Loucy (cell line): ENCODE data around the gene IMPG1.

Source experiments
- H2AFZ ChIP-seq: fragments of 200-600 bp; sonication (generic); 2 replicates; pipeline ENCODE4 v1.6.0; 2016; ENCODE audit warnings: antibody characterized with exemption, mild to moderate bottlenecking, low read length, moderate library complexity
- H3F3A ChIP-seq: fragments of 200-600 bp; 2 replicates; pipeline ENCODE4 v1.6.0; 2016; ENCODE audit warnings: antibody characterized with exemption, low read depth, mild to moderate bottlenecking
- H3K27me3 ChIP-seq: fragments of 200-600 bp; sonication (generic); 2 replicates; pipeline ENCODE4 v1.6.1; 2014; ENCODE audit warnings: low read length, mild to moderate bottlenecking; ENCODE audit not compliant: insufficient read depth, poor library complexity, severe bottlenecking
- H3K36me3 ChIP-seq: fragments of 200-600 bp; sonication (generic); 2 replicates; pipeline ENCODE4 v1.6.1; 2016; ENCODE audit warnings: low read length; ENCODE audit not compliant: insufficient read depth
- H3K4me1 ChIP-seq: fragments of 200-600 bp; sonication (generic); 2 replicates; pipeline ENCODE4 v1.5.1; 2014; ENCODE audit warnings: low read length, mild to moderate bottlenecking; ENCODE audit not compliant: insufficient read depth, poor library complexity, severe bottlenecking
- H3K4me2 ChIP-seq: fragments of 200-600 bp; sonication (generic); 2 replicates; pipeline ENCODE4 v1.6.0; 2014; ENCODE audit warnings: antibody characterized with exemption, low read length, low read depth, mild to moderate bottlenecking; ENCODE audit not compliant: poor library complexity, severe bottlenecking
- H3K4me3 ChIP-seq: fragments of 200-600 bp; sonication (generic); 2 replicates; pipeline ENCODE4 v1.5.1; 2014; ENCODE audit warnings: low read length, mild to moderate bottlenecking, mixed read lengths; ENCODE audit not compliant: poor library complexity, severe bottlenecking
- H3K79me2 ChIP-seq: fragments of 200-600 bp; sonication (generic); 2 replicates; pipeline ENCODE4 v1.6.1; 2014; ENCODE audit warnings: low read length; ENCODE audit not compliant: insufficient read depth
- H3K9ac ChIP-seq: fragments of 200-600 bp; sonication (generic); 2 replicates; pipeline ENCODE4 v1.6.0; 2014; ENCODE audit warnings: mild to moderate bottlenecking, low read depth, low read length, moderate library complexity; ENCODE audit not compliant: poor library complexity, severe bottlenecking
- H3K9me2 ChIP-seq: fragments of 200-600 bp; sonication (generic); replicated peaks from 2 replicates; pipeline ENCODE4 v1.6.1; 2016; ENCODE audit warnings: low read depth, low read length, mixed read lengths
- H3K9me3 ChIP-seq: fragments of 200-600 bp; sonication (generic); 2 replicates; pipeline ENCODE4 v1.6.1; 2014; ENCODE audit warnings: mild to moderate bottlenecking, antibody characterized with exemption, low read length, low read depth; ENCODE audit not compliant: insufficient read depth
- H4K20me1 ChIP-seq: fragments of 200-600 bp; sonication (generic); 2 replicates; pipeline ENCODE4 v1.6.0; 2014; ENCODE audit warnings: antibody characterized with exemption, low read length, mild to moderate bottlenecking; ENCODE audit not compliant: insufficient read depth, poor library complexity, severe bottlenecking
- EZH2phosphoT487 ChIP-seq: fragments of 200-600 bp; IDR thresholded peaks from 2 replicates; pipeline ENCODE4 v1.6.1; 2018; ENCODE audit warnings: antibody characterized with exemption, mild to moderate bottlenecking, moderate library complexity, borderline replicate concordance
- TF ChIP-seq, protein P1 (sequence below): fragments of 200-600 bp; sonication (generic); conservative IDR thresholded peaks from 2 replicates; pipeline ENCODE4 v1.5.1; 2014; ENCODE audit warnings: mild to moderate bottlenecking, antibody characterized with exemption, low read length

Gene IMPG1

DNA sequence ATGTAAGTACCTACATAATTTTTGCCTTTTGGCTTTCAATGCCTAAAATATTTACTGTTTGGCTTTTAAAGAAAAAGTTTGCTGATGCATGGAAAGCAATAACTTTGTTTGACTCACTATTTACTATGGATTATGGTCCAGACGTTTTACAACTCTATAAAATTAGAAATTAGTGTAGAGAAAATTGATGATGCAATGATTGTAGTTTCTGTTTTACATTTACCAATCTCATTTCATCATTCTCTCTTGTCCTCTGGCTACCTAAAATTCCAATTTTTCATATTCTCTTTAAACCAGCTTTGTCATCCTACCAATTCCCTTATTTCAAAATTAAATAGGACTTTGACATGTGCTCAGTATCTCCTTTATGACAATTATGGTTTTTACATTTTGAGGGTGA, 131.0 kb downstream of the IMPG1 start:
- TF ChIP-seq, protein P1, sequence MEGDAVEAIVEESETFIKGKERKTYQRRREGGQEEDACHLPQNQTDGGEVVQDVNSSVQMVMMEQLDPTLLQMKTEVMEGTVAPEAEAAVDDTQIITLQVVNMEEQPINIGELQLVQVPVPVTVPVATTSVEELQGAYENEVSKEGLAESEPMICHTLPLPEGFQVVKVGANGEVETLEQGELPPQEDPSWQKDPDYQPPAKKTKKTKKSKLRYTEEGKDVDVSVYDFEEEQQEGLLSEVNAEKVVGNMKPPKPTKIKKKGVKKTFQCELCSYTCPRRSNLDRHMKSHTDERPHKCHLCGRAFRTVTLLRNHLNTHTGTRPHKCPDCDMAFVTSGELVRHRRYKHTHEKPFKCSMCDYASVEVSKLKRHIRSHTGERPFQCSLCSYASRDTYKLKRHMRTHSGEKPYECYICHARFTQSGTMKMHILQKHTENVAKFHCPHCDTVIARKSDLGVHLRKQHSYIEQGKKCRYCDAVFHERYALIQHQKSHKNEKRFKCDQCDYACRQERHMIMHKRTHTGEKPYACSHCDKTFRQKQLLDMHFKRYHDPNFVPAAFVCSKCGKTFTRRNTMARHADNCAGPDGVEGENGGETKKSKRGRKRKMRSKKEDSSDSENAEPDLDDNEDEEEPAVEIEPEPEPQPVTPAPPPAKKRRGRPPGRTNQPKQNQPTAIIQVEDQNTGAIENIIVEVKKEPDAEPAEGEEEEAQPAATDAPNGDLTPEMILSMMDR = no peak
- no peak for TF ChIP-seq EZH2phosphoT487
- Histone ChIP-seq H3F3A (no peaks in the 10 kb centered on the region), H3K27me3 (no peaks in the 10 kb centered on the region)

DNA sequence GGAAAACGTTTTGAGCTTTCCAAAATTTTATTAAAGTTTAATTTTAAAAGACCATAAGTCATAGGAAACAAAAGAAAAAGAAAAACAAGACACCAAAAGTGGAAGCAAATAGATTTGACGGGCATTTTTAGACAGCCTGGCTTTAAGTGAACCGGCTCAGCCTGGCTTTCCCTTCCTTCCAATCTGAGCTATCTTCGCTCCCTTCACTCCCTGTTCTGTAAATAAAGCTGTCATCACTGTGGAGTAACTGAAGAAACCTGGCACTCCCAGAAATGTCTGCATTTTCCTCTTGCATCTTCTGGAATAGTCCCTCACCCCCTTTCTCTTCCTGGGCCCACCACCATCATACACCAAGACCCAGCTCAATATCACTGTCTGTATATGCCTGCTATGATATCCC, 131.9 kb downstream of the IMPG1 start:
- Histone ChIP-seq H3K9ac (no peak overlapping the region), H3K4me2 (no peak overlapping the region), H2AFZ (no peak overlapping the region), H3K4me1 (no peaks in the 10 kb centered on the region), H3K79me2 (no peaks in the 10 kb centered on the region), H3K27me3 (no peaks in the 10 kb centered on the region), H3K4me3 (no peak overlapping the region), H3K9me3 (no peaks in the 10 kb centered on the region; the same call in 1 of the 2 replicates), H3K36me3 (no peaks in the 10 kb centered on the region), H3F3A (no peaks in the 10 kb centered on the region), H4K20me1 (no peaks in the 10 kb centered on the region), H3K9me2 (no peaks in the 10 kb centered on the region)
- TF ChIP-seq, protein P1 = no peak
- no peak for TF ChIP-seq EZH2phosphoT487

More for the DNA sequence above, 131.0 kb downstream of the IMPG1 start:
- Histone ChIP-seq H3K9me3 (no peaks in the 10 kb centered on the region; the same call in 1 of the 2 replicates), H3K9me2 (no peaks in the 10 kb centered on the region), H3K9ac (no peak overlapping the region), H3K4me1 (no peaks in the 10 kb centered on the region), H3K4me3 (no peak overlapping the region), H3K36me3 (no peaks in the 10 kb centered on the region), H2AFZ (no peak overlapping the region), H3K4me2 (no peak overlapping the region), H4K20me1 (no peaks in the 10 kb centered on the region), H3K79me2 (no peaks in the 10 kb centered on the region)

DNA sequence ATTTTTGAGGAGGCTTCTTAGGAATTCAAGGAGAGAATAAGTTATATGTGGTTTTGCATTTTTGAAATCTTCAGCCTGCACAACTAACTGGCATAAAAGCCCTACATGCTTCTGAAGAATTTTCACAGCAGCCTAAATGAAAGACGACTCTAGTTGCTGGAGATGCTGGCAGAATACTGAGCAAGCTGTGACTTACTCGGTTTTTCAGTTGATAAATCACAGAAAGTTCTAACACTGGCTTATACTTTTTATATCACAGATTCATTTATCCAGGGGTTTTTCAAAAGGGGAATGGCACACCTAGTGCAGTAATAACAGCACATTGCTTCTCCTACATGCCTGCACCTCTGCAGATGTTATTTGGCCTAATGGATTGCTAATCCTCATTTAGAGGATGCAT, 134.6 kb downstream of the IMPG1 start:
- no peaks in the 10 kb centered on the region for H3K4me1 ChIP-seq
- TF ChIP-seq, protein P1 = no peak
- no peak for TF ChIP-seq EZH2phosphoT487
- H2AFZ ChIP-seq = no peak overlapping the region
- no peaks in the 10 kb centered on the region for H3K36me3 ChIP-seq
- no peaks in the 10 kb centered on the region for H3K27me3 ChIP-seq
- H3K4me2 ChIP-seq = no peak overlapping the region
- H3K9me3 ChIP-seq = no peaks in the 10 kb centered on the region
- H4K20me1 ChIP-seq = no peaks in the 10 kb centered on the region
- H3K9me2 ChIP-seq = no peaks in the 10 kb centered on the region
- no peaks in the 10 kb centered on the region for H3K79me2 ChIP-seq
- no peak overlapping the region for H3K9ac ChIP-seq
- no peak overlapping the region for H3K4me3 ChIP-seq
- H3F3A ChIP-seq = no peaks in the 10 kb centered on the region
